ENCODE results near the gene FAM13A. TPM values are rescaled to one million over a fixed set of nuclear protein-coding genes. Genes with fewer than 3 reads are reported as not detected.

FAM13A gene
- total RNA-seq, 1 donor from 2014 or later, result 32.2 TPM

DNA sequence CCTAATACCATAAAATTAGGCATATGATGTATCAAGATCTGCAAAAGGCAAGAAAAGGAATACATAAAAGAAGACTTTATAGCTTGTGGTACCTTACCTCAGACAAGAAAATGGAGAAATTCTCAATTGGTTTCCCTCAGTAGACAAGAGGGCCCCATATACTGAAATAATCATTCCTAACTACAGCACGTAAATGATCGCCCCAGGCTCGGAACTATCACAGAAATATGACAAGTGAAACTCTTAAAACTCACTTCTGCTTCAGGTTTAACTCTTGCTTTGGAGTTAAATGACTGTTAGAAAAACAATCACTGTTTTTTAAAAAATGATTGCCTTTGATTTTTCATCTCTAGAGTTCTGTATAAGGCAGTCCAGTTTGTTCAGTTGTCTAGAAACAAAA is 320.7 kb downstream of the FAM13A start:
- TF ChIP-seq POLR2A (IDR thresholded peaks at IDR 0.05) (no peak), POLR2AphosphoS5 (IDR thresholded peaks at IDR 0.05; ENCODE audit: insufficient read depth in 1 of 2, low read depth in 1 of 2) (no peak)
- TF ChIP-seq, protein P1, sequence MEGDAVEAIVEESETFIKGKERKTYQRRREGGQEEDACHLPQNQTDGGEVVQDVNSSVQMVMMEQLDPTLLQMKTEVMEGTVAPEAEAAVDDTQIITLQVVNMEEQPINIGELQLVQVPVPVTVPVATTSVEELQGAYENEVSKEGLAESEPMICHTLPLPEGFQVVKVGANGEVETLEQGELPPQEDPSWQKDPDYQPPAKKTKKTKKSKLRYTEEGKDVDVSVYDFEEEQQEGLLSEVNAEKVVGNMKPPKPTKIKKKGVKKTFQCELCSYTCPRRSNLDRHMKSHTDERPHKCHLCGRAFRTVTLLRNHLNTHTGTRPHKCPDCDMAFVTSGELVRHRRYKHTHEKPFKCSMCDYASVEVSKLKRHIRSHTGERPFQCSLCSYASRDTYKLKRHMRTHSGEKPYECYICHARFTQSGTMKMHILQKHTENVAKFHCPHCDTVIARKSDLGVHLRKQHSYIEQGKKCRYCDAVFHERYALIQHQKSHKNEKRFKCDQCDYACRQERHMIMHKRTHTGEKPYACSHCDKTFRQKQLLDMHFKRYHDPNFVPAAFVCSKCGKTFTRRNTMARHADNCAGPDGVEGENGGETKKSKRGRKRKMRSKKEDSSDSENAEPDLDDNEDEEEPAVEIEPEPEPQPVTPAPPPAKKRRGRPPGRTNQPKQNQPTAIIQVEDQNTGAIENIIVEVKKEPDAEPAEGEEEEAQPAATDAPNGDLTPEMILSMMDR (IDR thresholded peaks at IDR 0.05), result no peak
- Histone ChIP-seq H3K9me3 (no peaks in the 10 kb centered on the region), H3K4me3 (no peak overlapping the region), H3K27ac (no peak overlapping the region), H3K27me3 (no peaks in the 10 kb centered on the region), H3K36me3 (peaks cover 0 to 8% of the 10 kb centered on the region in 2 donors), H3K4me1 (peaks cover 22% of the 10 kb centered on the region)
- DNase-seq (ENCODE audit: extremely low spot score in 2 of 2), result no peak
- intact Hi-C loops (cut with DNase I), result no loop called here

DNA sequence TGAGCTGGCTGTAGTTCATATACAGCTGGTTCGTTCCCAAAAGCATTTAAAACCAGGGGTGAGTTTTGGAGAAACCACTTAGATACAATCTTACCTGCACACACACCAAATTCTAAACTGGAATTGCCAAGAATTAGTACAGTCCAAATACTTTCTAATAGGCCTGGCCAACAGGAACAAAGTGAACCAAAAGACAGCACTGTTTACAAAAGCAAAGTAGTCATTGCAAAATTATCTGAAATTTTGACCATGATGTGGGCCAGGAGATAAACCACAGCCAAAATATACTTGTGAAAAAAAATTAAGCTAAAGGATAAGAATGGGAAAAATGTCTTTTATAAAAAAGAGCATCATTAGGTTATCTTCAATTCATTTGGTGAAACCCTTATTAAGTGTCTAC is 321.4 kb downstream of the FAM13A start:
- peaks cover 0 to 15% of the 10 kb centered on the region in 2 donors for H3K36me3 ChIP-seq
- no peaks in the 10 kb centered on the region for H3K9me3 ChIP-seq
- DNase-seq (ENCODE audit: extremely low spot score in 2 of 2), result no peak
- peaks cover 22% of the 10 kb centered on the region for H3K4me1 ChIP-seq
- H3K27ac ChIP-seq, result no peak overlapping the region
- TF ChIP-seq POLR2A (IDR thresholded peaks at IDR 0.05) (no peak), POLR2AphosphoS5 (IDR thresholded peaks at IDR 0.05; ENCODE audit: insufficient read depth in 1 of 2, low read depth in 1 of 2) (no peak)
- TF ChIP-seq, protein P1 (IDR thresholded peaks at IDR 0.05), result no peak
- intact Hi-C loops (cut with DNase I), result no loop called here
- no peaks in the 10 kb centered on the region for H3K27me3 ChIP-seq
- no peak overlapping the region for H3K4me3 ChIP-seq

DNA sequence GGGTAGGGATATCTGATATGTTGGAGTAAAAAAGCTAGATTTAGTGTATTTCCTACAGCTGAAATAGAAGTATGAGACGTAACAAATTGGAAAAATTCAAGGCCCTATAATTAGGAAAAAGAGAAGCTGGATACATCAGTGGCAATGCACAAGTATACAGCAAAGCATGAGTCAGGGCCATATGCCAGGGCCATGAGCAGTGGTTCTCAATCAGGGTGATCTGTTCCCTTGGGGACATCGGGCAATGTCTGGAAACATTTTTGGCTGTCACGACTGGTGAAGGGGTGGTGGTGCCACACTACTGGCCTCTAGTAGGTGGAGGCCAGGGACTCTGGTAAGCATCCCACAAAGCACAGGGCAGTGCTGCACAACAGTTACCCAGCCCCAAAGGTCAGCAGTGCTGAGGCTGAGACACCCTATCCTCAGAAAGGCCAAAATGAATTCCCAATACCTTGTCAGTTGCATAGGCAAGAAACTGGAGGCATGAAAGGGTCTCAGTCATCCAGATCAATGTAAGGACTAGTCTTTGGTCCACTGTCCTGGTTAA is 322.5 kb downstream of the FAM13A start:
- DNase-seq (ENCODE audit: extremely low spot score in 2 of 2), result no peak

DNA sequence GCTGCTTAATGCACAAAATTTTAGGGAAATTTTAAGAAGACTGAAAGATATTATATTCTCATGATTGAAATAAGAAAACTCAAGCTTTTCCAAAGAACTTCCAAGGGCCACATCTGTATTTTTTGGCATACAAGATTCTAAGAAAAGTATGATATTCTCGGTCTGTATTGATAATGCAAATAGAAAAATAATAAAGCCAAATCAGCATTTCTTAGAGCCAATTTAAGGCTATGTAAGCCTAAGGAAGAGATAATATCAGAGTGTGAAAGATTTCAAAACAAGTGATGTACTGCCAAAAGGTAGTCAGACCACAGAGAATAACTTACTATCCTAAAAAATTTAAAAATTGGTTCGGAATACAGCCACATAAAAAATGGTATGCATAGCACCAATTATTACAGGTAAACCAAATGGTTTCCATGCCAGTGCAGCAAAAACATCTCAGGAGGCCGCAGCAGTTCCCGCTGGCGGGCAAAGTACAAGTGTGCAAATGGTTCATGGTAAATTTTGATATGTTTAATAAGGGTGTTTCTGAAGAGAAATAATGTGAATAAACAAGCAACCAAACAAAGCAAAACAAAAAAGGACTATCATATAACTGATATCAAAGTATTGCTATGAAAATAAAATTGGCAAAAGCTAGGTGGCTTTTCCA is 324.1 kb downstream of the FAM13A start:
- Histone ChIP-seq H3K27ac (no peak overlapping the region), H3K9me3 (no peaks in the 10 kb centered on the region), H3K4me3 (no peak overlapping the region), H3K4me1 (peaks cover 11% of the 10 kb centered on the region), H3K36me3 (peaks cover 0 to 25% of the 10 kb centered on the region in 2 donors), H3K27me3 (no peaks in the 10 kb centered on the region)
- TF ChIP-seq, protein P1 (IDR thresholded peaks at IDR 0.05), result no peak
- TF ChIP-seq POLR2AphosphoS5 (IDR thresholded peaks at IDR 0.05; ENCODE audit: insufficient read depth in 1 of 2, low read depth in 1 of 2) (no peak), POLR2A (IDR thresholded peaks at IDR 0.05) (no peak)
- intact Hi-C loops (cut with DNase I), result no loop called here
- no peak for DNase-seq (ENCODE audit: extremely low spot score in 2 of 2)

More for the DNA sequence above, 322.5 kb downstream of the FAM13A start:
- H3K4me1 ChIP-seq, result peaks cover 22% of the 10 kb centered on the region
- no peak overlapping the region for H3K27ac ChIP-seq
- intact Hi-C loops (cut with DNase I), result no loop called here
- TF ChIP-seq POLR2A (IDR thresholded peaks at IDR 0.05) (no peak), POLR2AphosphoS5 (IDR thresholded peaks at IDR 0.05; ENCODE audit: insufficient read depth in 1 of 2, low read depth in 1 of 2) (no peak)
- TF ChIP-seq, protein P1 (IDR thresholded peaks at IDR 0.05), result no peak
- no peaks in the 10 kb centered on the region for H3K9me3 ChIP-seq
- H3K4me3 ChIP-seq, result no peak overlapping the region
- H3K27me3 ChIP-seq, result no peaks in the 10 kb centered on the region
- peaks cover 0 to 24% of the 10 kb centered on the region in 2 donors for H3K36me3 ChIP-seq

DNA sequence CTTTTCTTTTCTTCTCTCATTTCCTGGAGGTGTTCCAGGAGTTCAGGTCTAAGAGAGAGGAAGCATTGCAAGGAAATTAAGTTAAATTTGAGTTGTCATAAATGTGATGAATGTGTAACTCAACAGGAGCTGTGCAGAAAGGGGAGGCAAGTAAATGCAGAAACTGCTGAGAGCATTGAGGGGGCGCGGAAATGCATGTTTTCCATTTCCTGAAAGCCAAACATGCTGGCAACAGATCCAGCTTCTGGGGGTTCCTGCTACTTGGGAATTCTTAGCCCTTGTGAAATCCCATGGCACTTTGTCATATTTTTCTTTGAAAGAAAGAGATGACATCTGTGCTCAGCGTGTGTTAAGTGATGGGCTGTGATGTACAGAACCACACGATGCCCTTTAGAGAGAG is 325.6 kb downstream of the FAM13A start:
- Histone ChIP-seq H3K4me3 (no peak overlapping the region), H3K27ac (no peak overlapping the region), H3K27me3 (no peaks in the 10 kb centered on the region), H3K4me1 (no peaks in the 10 kb centered on the region), H3K9me3 (no peaks in the 10 kb centered on the region), H3K36me3 (peaks cover 0 to 30% of the 10 kb centered on the region in 2 donors)
- intact Hi-C loops (cut with DNase I), result no loop called here
- no peak for DNase-seq (ENCODE audit: extremely low spot score in 2 of 2)
- TF ChIP-seq, protein P1 (IDR thresholded peaks at IDR 0.05), result no peak
- TF ChIP-seq POLR2A (IDR thresholded peaks at IDR 0.05), result no peak
- TF ChIP-seq POLR2AphosphoS5 (IDR thresholded peaks at IDR 0.05; ENCODE audit: insufficient read depth in 1 of 2, low read depth in 1 of 2), result no peak

Data from vagina (tissue), 2 donors.